Posterior cingulate gyrus (tissue), 11 donors: Measurements from ENCODE around the gene AFG1L.
"Not testable (repeated sequence)": the region's sequence is repeated elsewhere in the genome, so short reads cannot be mapped to it uniquely, and the experiment has no call there.

Experiments
- DNase-seq, 10 donors: peaks; one replicate each; pipeline versions ENCODE4 v3.0.0 to v3.0.0-alpha.2; 2020 to 2021; ENCODE audit warnings: mixed read lengths in 3 of 10
- intact Hi-C: fragments of 100-400 bp; cut with DNase I; formaldehyde crosslinking; loops from one replicate; pipeline ENCODE4 v1.15.1; 2023

The AFG1L gene

GRCh38 chr6:108294727-108295625, at the start of gene AFG1L:
TSS of gene AFG1L (plus strand) at chr6:108295054. CDS start at chr6:108295080, 26 bp downstream.
- intact Hi-C loops: no loop called here

DNA sequence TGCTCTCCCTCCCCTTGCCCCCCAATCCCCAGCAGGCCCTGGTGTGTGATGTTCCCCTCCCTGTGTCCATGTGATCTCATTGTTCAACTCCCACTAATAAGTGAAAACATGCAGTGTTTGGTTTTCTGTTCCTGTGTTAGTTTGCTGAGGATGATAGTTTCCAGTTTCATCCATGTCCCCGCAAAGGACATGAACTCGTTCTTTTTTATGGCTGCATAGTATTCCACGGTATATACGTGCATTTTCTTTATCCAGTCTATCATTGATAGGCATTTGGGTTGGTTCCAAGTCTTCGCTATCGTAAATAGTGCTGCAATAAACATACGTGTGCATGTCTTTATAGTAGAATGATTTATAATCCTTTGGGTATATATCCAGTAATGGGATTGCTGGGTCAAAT, 49.8 kb upstream of the AFG1L start:
- DNase-seq, intact Hi-C loops: not testable (repeated sequence)

More at GRCh38 chr6:108294727-108295625, at the start of gene AFG1L:
- peak; percentile 92 to 99 (median 96) for DNase-seq

- intact Hi-C loops: no loop called here
- no peak for DNase-seq
Observed at GRCh38 chr6:108247965-108248536, 46.8 kb upstream of the AFG1L start.

GRCh38 chr6:108250240-108250866, 44.5 kb upstream of the AFG1L start:
- intact Hi-C loops: no loop called here
- DNase-seq: no peak

GRCh38 chr6:108251252-108251651, 43.6 kb upstream of the AFG1L start:
- intact Hi-C loops: no loop called here
- DNase-seq: no peak

DNA sequence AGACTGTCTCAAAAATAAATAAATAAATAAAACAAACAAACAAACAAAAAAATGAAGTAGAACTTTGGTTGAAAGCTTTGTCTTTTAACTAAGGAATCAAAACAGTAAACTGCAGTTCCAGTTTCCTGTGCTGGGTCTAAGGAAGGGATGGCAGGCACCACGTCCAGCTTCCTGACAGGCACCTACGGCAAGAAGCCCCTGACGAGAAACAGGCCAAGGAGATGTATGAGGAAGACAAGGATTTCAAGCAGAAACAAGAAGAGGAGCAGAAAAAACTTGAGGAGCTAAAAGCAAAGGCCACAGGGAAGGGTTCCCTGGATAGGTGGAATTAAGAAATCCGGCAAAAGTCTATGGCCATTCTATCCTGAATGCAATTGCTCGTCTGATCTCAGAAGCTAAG, 42.8 kb upstream of the AFG1L start:
- DNase-seq: no peak
- intact Hi-C loops: no loop called here

DNA sequence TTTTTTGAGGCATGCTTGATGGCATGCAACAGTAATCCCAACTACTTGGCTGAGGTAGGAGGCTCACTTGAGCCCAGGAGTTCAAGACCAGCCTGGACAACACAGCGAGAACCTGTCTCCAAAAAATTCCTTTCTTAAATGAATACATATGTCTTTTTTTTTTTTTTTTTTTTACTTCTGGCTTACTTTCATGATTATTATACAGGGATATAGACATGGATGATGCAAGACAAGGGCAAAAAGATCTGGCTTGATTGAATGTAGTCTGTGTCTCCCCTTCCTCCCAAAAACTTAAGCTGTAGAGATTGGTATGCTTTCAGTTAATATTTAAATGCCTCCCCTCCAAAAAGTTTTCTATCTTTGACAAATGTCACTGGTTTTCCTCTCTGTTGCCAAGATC, 41.6 kb upstream of the AFG1L start:
- no peak for DNase-seq
- intact Hi-C loops: no loop called here

DNA sequence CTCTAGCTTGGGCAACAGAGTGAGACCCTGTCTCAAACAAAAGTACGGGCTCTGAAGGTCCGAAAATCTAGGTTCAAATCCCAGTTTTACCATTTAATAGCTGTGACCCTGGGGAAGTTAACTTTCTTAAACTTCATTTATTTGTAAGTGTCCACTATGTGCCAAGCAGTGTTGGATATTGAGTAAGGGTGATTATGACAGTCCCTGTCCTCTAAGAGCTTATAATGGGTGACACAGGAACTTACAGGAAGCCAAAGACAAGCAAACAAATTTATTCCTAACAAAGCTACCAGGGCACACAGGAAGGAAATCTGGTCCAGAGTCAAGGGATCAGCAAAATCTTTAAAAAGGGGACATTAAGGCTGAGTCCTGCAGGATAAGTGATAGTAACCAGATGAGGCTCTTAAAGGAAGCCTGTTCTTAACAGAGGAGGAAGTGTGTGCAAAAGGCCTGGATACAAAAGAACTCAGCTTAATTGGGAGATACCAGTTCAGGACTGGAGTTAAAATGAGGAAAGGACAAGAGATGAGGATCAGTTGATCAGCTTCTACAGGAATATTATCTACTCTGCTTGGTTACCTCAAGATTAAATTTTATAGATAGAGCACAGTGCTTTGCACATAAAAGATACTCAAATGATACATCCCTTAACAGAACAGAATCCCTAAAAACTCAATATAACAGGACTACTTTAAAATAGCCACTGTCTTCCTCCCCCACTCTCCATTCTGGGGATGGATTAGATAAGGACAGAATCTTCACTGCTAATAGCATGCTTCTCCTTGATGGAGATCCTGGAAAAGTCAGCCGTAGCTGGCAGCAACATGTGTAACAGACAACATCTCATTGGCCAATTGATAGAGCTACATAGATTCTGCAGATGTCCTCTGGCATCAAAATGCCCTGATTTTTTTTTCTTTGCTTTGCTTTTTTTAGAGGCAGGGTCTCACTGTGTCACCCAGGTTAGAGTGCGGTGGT, 40.1 kb upstream of the AFG1L start:
- DNase-seq: no peak

DNA sequence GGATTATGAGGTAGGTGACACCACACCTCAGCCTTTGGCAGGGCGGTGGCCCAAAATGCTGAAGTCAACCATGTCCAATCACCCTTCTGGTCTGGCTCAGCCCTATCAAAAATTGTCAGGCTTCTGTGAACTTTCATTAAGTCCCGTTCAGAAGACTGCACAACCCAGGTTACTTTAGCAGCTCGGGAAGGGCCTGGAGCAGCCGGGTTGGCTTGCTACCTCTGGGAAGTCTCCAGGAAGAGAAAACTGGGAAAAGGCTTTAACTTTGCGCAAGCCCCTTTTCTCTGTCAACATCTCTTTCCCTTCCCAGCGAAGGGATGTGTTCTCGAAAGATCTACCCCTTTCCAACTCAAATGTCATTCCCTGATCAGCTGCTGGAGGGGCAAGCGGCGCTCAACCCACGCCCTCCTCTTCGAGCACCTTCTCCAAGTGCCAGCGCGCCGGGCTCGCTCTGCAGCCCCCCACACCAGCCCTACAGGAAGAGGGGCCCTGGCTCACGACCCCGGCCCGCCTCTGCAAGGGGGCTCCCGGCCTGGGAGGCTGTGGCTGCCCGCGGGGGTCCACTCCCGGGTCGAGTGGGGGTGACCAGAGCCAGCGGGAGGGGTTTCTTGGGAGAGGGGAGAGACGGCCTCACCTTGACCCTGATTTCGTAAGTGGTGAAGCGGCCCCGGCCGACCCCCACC, 34.6 kb upstream of the AFG1L start:
- DNase-seq: peak in 7 of 10 donors; percentile 25 to 89 (median 35)
- intact Hi-C loops: loop anchor here (10.0 kb wide), 1 partner anchor 145 kb away; no protein-coding TSS in a partner anchor

More for the DNA sequence above, 40.1 kb upstream of the AFG1L start:
- intact Hi-C loops: no loop called here

DNA sequence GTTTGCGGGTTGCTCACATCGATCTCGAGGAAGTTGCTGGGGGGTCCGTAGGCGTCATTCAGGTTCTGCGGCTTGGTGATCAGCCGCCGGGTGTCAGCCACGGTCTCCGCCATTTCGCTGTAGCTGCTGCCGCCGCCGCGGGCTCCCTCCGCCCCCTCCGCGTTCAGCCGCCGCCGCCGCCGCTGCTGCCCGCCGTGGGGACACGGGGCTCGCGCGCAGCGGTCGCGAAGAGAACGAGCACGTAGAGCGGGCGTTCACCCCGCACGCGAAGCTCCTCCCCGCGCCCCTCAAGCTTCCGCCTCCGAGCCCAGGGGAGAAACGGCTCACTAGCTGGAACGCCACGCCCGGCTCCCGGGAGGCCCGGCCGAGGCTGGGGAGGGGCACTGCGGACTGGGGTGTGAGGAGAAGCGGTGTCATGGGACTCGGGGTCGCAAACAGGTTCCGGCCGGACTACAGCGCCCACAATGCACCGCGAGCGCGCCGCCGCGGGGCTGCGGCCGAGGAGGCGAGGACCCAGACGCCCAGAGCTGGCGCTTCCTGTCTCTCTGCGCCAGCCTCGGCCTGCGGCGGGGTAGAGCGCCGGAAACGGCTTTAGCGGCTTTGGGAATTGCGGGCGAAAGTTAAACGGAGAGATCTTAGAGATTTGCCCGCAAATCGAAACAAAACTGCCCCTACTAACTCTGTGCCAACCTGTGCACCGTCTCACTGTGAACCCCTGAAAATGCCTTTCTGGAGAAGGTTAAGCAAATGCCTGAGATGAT, 33.9 kb upstream of the AFG1L start, which contains the start of gene SNX3:
TSS of gene SNX3 (minus strand) at position 232 of the 761 bp plus-strand sequence. CDS start at position 113, 119 bp downstream.
- peak; percentile 84 to 98 (median 89) for DNase-seq
- intact Hi-C loops: loop anchor here (10.0 kb wide), 1 partner anchor 146 kb away; no protein-coding TSS in a partner anchor

GRCh38 chr6:108263371-108263770, 31.5 kb upstream of the AFG1L start:
- intact Hi-C loops: loop anchor here (10.0 kb wide), 1 partner anchor 149 kb away; no protein-coding TSS in a partner anchor
- no peak for DNase-seq

DNA sequence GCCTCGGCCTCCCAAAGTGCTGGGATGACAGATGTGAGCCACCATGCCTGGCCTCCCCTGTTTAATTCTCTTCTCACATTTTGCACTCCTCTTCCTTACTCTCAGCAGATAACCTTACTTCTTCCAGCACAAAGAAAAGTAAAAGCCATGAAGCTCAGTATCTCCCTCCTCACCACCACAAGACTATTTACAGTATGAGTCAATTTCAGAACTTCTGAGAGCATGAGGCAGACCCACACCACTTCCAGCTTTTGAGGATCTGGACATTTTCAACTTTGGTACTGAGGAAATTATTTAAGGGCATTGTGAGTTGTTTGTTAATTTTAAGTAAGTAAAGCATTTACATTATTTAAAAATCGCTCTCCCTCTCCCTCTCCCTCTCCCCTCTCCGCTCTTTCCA, 26.0 kb upstream of the AFG1L start:
- no peak for DNase-seq
- intact Hi-C loops: loop anchor here (10.0 kb wide), 1 partner anchor 154 kb away; no protein-coding TSS in a partner anchor

DNA sequence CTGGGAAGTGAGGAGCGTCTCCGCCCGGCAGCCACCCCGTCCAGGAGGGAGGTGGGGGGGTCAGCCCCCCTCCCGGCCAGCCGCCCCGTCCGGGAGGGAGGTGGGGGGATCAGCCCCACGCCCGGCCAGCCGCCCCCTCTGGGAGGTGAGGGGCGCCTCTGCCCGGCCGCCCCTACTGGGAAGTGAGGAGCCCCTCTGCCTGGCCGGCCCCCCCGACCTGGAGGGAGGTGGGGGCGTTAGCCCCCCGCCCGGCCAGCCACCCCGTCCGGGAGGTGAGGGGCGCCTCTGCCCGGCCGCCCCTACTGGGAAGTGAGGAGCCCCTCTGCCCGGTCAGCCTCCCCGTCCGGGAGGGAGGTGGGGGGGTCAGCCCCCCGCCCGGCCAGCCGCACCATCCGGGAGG, 24.9 kb upstream of the AFG1L start:
- DNase-seq: not testable (repeated sequence)
- intact Hi-C loops: loop anchor here (10.0 kb wide), 1 partner anchor 155 kb away; no protein-coding TSS in a partner anchor

DNA sequence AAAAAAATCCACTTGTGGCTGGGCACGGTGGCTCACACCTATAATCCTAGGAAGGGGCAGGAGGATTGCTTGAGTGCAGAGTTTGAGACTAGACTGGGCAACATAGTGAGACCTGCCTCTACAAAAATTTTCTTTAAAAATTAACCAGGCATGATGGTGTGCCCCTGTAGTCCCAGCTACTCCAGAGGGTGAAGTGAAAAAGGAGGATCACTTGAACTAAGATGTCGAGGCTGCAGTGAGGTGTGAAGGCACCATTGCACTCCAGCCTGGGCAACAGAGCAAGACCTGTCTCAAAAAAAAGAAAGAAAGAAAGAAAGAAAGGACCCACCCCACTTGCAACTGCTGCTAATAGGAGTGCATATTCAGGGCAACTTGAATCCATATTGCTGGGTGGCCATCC, 20.3 kb upstream of the AFG1L start:
- intact Hi-C loops: no loop called here

DNA sequence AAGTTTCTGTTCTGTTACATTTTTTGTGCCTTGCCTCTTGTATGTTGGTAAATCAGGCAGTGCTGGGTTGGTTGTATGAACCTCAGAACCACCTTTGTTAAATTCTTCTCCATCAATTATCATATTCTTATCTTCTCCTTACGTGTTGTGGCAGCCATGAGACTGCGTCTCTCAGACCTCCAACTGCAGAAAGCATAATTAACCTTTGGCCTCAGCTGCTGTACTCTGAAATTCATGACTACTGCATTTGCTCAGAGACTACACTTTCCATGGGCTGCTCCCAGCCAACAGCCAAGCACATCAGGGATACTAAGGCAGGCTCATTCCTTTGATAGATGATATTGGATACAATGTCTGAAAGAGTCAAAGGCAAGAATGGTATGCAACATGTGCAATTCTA, 18.9 kb upstream of the AFG1L start:
- no peak for DNase-seq
- intact Hi-C loops: no loop called here

More for the DNA sequence above, 20.3 kb upstream of the AFG1L start:
- no peak for DNase-seq

DNA sequence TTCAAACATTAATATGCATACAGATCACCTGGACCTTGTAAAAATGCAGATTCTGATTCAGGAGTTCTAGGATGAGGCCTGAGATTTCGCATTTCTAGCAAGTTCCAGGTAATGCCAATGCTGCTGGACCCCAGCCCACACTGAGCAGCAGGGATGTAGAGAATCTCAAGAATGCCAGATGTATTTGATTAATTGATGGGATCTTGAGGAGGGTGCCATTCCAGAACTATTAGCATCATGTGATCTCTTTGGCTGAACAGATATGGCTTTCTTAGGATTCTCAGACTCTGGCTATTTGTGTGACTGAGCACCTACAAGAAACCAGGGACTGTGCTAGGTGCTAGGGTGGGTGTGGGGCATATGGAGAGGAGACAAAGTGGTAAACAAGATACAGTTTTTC, 17.6 kb upstream of the AFG1L start:
- no peak for DNase-seq
- intact Hi-C loops: no loop called here

GRCh38 chr6:108277831-108278230, 17.0 kb upstream of the AFG1L start:
- no peak for DNase-seq
- intact Hi-C loops: no loop called here

- intact Hi-C loops: no loop called here
- DNase-seq: no peak
Observed at GRCh38 chr6:108285381-108285780, 9.5 kb upstream of the AFG1L start.
